Measurements from ENCODE around the gene MAP6. TPM values are rescaled to one million over a fixed set of nuclear protein-coding genes. Genes with fewer than 3 reads are reported as not detected.

The MAP6 gene
- total and polyA plus RNA-seq, 7 donors: 0.60 to 24.9 (median 8.7) TPM; not detected in 1

DNA sequence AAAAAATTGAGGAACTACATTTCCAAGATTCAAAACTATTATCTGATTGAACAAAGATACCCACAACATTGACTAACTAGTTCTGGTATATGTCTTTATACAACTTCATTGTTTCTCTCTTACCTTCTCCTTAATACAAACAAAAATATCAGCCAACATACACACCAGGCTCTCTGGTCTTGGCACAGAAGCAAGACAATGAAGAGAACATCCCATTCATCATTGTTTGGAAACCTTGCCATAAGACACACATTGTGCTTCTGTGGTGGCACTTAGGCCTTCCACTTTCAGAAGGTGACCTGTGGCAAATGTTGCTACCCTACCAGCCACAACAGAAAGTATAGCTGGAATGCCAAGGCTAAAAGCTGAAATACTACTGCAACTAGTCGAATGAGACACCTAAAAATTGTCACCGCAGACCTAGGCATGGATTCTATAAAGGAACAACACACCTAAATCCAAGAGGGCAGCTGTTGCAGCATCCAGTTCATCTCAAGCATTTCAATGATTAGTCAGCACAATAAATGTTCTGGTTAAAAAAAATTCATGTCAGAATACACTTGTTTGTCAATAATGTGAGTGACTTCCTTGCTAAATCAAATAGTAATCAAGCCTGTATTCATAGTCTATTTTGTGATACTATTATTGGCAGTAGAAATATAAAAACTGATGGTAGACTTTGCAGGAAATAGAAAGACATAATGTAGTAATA is 26.3 kb downstream of the MAP6 start:
- no peaks in the 10 kb centered on the region for H3K27me3 ChIP-seq
- DNase-seq: no peak
- intact Hi-C loops (cut with DNase I): no loop called here
- no peaks in the 10 kb centered on the region for H3K9me3 ChIP-seq
- H3K36me3 ChIP-seq: no peaks in the 10 kb centered on the region
- TF ChIP-seq POLR2AphosphoS5 (IDR thresholded peaks at IDR 0.05): peak in 2 of 4 donors; percentile 7 to 9
- peak in 1 of 4 donors; percentile 4 for TF ChIP-seq EP300 (IDR thresholded peaks at IDR 0.05)
- TF ChIP-seq, protein P1, sequence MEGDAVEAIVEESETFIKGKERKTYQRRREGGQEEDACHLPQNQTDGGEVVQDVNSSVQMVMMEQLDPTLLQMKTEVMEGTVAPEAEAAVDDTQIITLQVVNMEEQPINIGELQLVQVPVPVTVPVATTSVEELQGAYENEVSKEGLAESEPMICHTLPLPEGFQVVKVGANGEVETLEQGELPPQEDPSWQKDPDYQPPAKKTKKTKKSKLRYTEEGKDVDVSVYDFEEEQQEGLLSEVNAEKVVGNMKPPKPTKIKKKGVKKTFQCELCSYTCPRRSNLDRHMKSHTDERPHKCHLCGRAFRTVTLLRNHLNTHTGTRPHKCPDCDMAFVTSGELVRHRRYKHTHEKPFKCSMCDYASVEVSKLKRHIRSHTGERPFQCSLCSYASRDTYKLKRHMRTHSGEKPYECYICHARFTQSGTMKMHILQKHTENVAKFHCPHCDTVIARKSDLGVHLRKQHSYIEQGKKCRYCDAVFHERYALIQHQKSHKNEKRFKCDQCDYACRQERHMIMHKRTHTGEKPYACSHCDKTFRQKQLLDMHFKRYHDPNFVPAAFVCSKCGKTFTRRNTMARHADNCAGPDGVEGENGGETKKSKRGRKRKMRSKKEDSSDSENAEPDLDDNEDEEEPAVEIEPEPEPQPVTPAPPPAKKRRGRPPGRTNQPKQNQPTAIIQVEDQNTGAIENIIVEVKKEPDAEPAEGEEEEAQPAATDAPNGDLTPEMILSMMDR (IDR thresholded peaks at IDR 0.05): no peak
- TF ChIP-seq POLR2A (IDR thresholded peaks at IDR 0.05): no peak
- H3K27ac ChIP-seq: no peak overlapping the region
- no peak overlapping the region for H3K4me3 ChIP-seq
- 91 to 94% methylated on average over 2 of the region's 2 CpGs for WGBS, 2 donors
- H3K4me1 ChIP-seq: peaks cover 0 to 25% (median 10%) of the 10 kb centered on the region in 4 donors

DNA sequence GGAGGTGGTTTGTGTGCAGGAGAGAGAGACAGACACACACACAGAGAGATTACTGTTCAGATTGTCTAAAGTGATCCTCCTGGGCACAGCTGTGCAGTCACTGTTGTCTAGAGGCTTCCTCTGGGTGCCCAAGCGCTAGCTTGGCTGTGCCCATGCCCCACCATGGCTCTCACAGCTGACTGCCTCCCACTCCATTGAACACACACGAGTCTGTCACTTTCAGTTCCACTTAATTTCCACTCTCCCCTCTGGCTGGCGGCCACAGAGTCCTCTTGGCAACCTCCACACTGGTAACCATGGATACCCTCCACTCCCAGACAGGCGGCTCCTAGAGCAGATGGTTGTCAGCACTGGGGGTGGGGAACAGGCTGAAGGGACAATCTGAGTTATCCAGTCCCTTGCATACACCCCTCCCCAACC is 29.1 kb downstream of the MAP6 start:
- Histone ChIP-seq H3K9me3 (no peaks in the 10 kb centered on the region), H3K4me1 (peaks cover 0 to 40% (median 24%) of the 10 kb centered on the region in 4 donors), H3K27ac (peak overlapping the region in 1 of 4 donors; percentile 2), H3K36me3 (no peaks in the 10 kb centered on the region), H3K27me3 (no peaks in the 10 kb centered on the region), H3K4me3 (no peak overlapping the region)
- DNase-seq: peak; percentile 86
- TF ChIP-seq, protein P1 (IDR thresholded peaks at IDR 0.05): no peak
- TF ChIP-seq POLR2A (IDR thresholded peaks at IDR 0.05) (no peak), EP300 (IDR thresholded peaks at IDR 0.05) (no peak), POLR2AphosphoS5 (IDR thresholded peaks at IDR 0.05) (no peak)
- intact Hi-C loops (cut with DNase I): no loop called here
- 6 to 9% methylated on average over 4 of the region's 4 CpGs for WGBS, 2 donors

DNA sequence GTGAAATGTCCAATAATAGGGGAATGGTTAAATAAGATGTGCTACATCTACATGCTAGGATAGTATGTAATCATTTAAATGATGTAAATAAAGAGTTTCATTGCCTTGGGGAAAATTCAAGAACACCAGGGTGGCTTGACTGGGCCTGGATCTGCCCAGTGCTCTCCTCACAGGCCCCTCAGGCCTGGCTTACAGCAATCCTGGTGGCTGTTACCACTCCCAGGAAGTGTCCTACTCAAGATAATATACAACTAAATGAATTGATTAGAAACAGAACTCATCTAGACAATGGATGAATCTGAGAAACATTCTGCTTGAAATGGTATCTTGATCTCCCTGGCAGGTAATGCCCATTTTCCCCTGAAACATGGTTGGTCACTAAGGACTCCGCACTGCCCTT is 30.8 kb downstream of the MAP6 start:
- intact Hi-C loops (cut with DNase I): no loop called here
- H3K36me3 ChIP-seq: no peaks in the 10 kb centered on the region
- H3K27me3 ChIP-seq: no peaks in the 10 kb centered on the region
- no peak overlapping the region for H3K27ac ChIP-seq
- TF ChIP-seq POLR2AphosphoS5 (IDR thresholded peaks at IDR 0.05): no peak
- no peak for TF ChIP-seq EP300 (IDR thresholded peaks at IDR 0.05)
- no peak for TF ChIP-seq POLR2A (IDR thresholded peaks at IDR 0.05)
- TF ChIP-seq, protein P1 (IDR thresholded peaks at IDR 0.05): no peak
- no peaks in the 10 kb centered on the region for H3K9me3 ChIP-seq
- DNase-seq: no peak
- H3K4me3 ChIP-seq: no peak overlapping the region
- 94 to 100% methylated on average over 1 of the region's 1 CpG for WGBS, 2 donors
- H3K4me1 ChIP-seq: peaks cover 0 to 45% (median 27%) of the 10 kb centered on the region in 4 donors

DNA sequence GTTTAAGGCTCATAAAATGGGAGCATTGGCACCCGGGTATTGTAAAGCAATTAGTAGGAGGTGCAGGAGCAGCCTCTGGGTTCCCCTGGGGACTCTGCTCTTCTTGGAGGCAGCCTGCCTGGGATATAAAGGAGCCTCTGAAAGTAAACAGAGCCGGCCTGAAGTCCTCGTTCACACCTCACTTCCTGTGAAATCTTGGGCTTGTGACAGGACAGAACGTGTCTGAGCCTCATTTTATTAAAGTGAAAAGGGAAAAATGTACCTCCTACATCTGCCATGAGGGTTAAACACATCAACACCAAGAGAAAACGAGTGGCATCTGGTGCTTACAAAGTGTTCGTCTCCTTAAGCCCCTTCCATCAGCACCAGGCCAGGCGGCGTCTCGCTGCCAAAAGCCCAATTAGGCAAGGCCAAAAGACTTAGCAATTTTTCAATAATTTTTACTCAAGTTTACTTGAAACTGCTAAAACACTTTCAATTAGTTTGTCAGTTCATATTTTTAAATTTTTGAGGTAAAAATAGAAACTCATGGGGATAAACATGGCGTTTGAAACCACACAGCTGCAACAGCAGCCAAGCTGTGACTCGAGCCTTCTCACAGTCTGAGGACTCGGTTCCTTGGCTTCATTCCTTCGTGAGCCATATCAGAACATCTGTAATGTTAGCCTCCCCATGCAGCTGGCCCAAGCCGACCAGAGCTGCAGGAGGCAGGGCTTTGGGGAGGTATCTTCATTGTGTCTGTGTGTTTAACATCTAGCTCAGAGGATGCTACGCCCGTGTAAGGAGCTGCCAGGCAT is 33.6 kb downstream of the MAP6 start:
- no peaks in the 10 kb centered on the region for H3K36me3 ChIP-seq
- H3K4me3 ChIP-seq: no peak overlapping the region
- peak; percentile 75 for DNase-seq
- peak overlapping the region; percentile 58 to 75 (median 71) for H3K27ac ChIP-seq
- TF ChIP-seq POLR2A (IDR thresholded peaks at IDR 0.05) (no peak), EP300 (IDR thresholded peaks at IDR 0.05) (no peak), POLR2AphosphoS5 (IDR thresholded peaks at IDR 0.05) (no peak)
- TF ChIP-seq, protein P1 (IDR thresholded peaks at IDR 0.05): no peak
- no peaks in the 10 kb centered on the region for H3K27me3 ChIP-seq
- H3K4me1 ChIP-seq: peaks cover 0 to 31% (median 26%) of the 10 kb centered on the region in 4 donors
- WGBS, 2 donors: 49 to 55% methylated on average over 16 of the region's 16 CpGs
- intact Hi-C loops (cut with DNase I): no loop called here
- no peaks in the 10 kb centered on the region for H3K9me3 ChIP-seq

Data from sigmoid colon (tissue), 7 donors.